Measurements from ENCODE around the gene RBM33.

The RBM33 gene

DNA sequence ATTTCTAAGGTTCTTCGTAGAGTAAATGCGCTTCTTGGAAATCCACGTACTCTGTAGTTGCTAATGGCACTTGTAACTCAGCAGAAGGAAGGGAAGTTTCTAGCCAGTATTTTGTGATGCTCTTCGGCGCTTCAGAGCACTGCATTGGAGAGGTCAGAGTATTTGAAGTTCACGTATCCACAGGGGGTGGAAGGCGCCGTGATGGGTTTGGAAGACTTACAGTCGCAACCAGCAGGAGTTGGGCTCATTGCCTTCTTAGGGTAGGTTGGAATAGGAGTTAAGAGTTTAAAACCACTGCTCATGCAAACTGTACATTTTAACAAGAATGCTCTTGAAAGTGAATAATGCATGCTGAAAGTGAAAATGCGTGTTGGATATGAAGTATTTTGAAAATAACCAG lies 118.7 kb downstream of the RBM33 start (continued):
- TF ChIP-seq, protein P1, sequence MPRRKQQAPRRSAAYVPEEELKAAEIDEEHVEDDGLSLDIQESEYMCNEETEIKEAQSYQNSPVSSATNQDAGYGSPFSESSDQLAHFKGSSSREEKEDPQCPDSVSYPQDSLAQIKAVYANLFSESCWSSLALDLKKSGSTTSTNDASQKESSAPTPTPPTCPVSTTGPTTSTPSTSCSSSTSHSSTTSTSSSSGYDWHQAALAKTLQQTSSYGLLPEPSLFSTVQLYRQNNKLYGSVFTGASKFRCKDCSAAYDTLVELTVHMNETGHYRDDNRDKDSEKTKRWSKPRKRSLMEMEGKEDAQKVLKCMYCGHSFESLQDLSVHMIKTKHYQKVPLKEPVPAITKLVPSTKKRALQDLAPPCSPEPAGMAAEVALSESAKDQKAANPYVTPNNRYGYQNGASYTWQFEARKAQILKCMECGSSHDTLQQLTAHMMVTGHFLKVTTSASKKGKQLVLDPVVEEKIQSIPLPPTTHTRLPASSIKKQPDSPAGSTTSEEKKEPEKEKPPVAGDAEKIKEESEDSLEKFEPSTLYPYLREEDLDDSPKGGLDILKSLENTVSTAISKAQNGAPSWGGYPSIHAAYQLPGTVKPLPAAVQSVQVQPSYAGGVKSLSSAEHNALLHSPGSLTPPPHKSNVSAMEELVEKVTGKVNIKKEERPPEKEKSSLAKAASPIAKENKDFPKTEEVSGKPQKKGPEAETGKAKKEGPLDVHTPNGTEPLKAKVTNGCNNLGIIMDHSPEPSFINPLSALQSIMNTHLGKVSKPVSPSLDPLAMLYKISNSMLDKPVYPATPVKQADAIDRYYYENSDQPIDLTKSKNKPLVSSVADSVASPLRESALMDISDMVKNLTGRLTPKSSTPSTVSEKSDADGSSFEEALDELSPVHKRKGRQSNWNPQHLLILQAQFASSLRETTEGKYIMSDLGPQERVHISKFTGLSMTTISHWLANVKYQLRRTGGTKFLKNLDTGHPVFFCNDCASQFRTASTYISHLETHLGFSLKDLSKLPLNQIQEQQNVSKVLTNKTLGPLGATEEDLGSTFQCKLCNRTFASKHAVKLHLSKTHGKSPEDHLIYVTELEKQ (tag by site-specific recombination; IDR thresholded peaks at IDR 0.05; ENCODE audit: borderline replicate concordance): no peak
- TF ChIP-seq, protein P2, sequence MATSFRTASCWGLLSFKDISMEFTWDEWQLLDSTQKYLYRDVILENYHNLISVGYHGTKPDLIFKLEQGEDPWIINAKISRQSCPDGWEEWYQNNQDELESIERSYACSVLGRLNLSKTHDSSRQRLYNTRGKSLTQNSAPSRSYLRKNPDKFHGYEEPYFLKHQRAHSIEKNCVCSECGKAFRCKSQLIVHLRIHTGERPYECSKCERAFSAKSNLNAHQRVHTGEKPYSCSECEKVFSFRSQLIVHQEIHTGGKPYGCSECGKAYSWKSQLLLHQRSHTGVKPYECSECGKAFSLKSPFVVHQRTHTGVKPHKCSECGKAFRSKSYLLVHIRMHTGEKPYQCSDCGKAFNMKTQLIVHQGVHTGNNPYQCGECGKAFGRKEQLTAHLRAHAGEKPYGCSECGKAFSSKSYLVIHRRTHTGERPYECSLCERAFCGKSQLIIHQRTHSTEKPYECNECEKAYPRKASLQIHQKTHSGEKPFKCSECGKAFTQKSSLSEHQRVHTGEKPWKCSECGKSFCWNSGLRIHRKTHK (tag by site-specific recombination; IDR thresholded peaks at IDR 0.05): no peak
- no peak for TF ChIP-seq ZNF548 (tag by site-specific recombination; IDR thresholded peaks at IDR 0.05)

DNA sequence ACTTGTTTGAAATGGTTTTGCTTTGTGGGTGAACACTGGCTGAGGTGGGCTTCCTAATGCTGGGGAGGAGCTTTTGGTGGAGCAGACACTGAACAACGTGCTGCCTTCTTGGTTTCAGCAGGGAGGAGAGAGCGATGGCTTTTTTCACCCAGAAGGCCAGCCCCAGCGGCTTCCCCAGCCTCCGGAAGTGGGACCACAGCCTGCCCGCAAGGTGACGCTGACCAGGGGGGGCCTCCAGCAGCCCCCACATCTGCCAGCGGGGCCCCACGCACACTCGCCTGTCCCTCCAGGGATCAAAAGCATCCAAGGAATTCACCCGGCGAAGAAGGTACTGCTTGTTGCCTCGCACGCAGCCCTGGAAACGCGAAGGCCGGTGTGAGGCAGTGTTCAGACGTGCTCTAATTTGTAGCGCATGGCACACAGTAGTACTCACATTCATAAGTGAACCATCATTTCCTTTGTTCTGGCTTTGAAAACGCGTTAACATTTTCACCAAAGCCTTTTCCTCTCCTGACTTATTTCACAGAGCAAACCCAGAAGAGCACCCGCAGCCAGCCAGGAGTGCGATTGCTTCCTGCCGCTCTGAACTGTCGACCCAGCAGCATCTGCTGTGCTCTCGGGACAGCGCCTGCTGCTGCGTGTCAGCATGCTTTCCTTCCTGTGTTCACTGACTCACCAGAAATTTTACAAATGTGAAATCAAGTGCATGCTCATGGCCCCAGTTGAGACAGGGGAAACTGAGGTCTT lies 119.4 kb downstream of the RBM33 start:
- ChIA-PET POLR2A (no interaction called here), CTCF (no interaction called here)
- no peaks in the 10 kb centered on the region for H3K9me3 ChIP-seq (ENCODE audit: control insufficient read depth, insufficient read depth, low read depth, low read length)
- no peak overlapping the region for H3K27ac ChIP-seq (ENCODE audit: extremely low read depth, low read depth, low read length)
- peaks cover 0 to 80% of the 10 kb centered on the region in 2 experiments; a peak in 1 of 3 replicates for H3K36me3 ChIP-seq (ENCODE audit: control insufficient read depth in 2 of 2, insufficient read depth in 1 of 2, low read length in 2 of 2)
- H3K4me1 ChIP-seq (ENCODE audit: control insufficient read depth, insufficient read depth, low read length): no peaks in the 10 kb centered on the region
- H3K4me3 ChIP-seq (ENCODE audit: low read depth, low read length): no peak overlapping the region
- TF ChIP-seq BCL11A (tag by site-specific recombination; IDR thresholded peaks at IDR 0.05; ENCODE audit: low read depth): no peak

DNA sequence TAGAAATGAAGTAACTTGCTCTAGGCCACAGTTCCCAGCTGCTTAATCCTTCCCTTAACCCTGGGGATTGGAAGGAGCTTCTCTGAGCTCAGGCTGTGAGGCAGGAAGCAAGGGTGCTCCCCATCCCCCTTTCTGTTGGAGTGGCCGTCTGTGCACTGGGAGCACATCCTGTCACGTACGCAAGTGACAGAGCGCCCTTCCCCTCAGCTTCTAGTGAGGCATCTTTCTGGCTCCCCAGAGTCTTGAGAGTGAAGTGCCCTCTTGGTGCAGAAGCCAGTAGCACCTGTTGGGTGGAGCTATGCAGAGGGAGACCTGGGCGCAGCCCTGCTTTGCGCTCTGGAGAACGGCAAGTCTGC lies 120.0 kb downstream of the RBM33 start:
- no peaks in the 10 kb centered on the region for H3K4me1 ChIP-seq (ENCODE audit: control insufficient read depth, insufficient read depth, low read length)
- CTCF ChIA-PET: no interaction called here
- H3K4me3 ChIP-seq (ENCODE audit: low read depth, low read length): no peak overlapping the region
- H3K27ac ChIP-seq (ENCODE audit: extremely low read depth, low read depth, low read length): no peak overlapping the region
- TF ChIP-seq SCRT2 (tag by site-specific recombination; IDR thresholded peaks at IDR 0.05) (peak; percentile 22; the same call in 1 of the 2 replicates), ZBTB7A (tag by site-specific recombination; IDR thresholded peaks at IDR 0.05; ENCODE audit: low read depth) (no peak)
- TF ChIP-seq, protein P3, sequence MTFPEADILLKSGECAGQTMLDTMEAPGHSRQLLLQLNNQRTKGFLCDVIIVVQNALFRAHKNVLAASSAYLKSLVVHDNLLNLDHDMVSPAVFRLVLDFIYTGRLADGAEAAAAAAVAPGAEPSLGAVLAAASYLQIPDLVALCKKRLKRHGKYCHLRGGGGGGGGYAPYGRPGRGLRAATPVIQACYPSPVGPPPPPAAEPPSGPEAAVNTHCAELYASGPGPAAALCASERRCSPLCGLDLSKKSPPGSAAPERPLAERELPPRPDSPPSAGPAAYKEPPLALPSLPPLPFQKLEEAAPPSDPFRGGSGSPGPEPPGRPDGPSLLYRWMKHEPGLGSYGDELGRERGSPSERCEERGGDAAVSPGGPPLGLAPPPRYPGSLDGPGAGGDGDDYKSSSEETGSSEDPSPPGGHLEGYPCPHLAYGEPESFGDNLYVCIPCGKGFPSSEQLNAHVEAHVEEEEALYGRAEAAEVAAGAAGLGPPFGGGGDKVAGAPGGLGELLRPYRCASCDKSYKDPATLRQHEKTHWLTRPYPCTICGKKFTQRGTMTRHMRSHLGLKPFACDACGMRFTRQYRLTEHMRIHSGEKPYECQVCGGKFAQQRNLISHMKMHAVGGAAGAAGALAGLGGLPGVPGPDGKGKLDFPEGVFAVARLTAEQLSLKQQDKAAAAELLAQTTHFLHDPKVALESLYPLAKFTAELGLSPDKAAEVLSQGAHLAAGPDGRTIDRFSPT (tag by site-specific recombination; IDR thresholded peaks at IDR 0.05): no peak
- peaks cover 0 to 84% of the 10 kb centered on the region in 2 experiments; a peak in 1 of 3 replicates for H3K36me3 ChIP-seq (ENCODE audit: control insufficient read depth in 2 of 2, insufficient read depth in 1 of 2, low read length in 2 of 2)
- H3K9me3 ChIP-seq (ENCODE audit: control insufficient read depth, insufficient read depth, low read depth, low read length): no peaks in the 10 kb centered on the region
- POLR2A ChIA-PET: no interaction called here

DNA sequence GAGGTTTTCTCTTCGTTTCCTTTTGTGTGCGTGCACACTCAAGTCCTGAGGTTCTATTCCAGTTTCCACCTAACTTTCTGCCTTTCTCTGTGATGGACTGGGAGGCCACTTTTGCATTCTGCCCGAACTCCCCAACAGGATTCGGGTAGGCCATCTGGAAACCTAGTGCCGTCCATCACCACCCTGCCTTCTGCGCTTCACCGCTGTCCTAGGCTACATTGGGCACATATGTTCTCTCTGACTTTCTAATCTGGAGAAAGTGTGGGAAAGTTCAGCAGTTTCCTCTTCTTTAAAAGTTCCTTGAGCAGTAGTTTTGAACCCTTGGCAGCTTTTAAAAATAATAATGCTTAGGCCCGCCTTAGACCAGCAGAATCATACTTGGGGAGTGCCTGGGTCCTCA lies 121.0 kb downstream of the RBM33 start:
- TF ChIP-seq PRDM1 (tag by site-specific recombination; IDR thresholded peaks at IDR 0.05): peak; percentile 92
- TF ChIP-seq, protein P4, sequence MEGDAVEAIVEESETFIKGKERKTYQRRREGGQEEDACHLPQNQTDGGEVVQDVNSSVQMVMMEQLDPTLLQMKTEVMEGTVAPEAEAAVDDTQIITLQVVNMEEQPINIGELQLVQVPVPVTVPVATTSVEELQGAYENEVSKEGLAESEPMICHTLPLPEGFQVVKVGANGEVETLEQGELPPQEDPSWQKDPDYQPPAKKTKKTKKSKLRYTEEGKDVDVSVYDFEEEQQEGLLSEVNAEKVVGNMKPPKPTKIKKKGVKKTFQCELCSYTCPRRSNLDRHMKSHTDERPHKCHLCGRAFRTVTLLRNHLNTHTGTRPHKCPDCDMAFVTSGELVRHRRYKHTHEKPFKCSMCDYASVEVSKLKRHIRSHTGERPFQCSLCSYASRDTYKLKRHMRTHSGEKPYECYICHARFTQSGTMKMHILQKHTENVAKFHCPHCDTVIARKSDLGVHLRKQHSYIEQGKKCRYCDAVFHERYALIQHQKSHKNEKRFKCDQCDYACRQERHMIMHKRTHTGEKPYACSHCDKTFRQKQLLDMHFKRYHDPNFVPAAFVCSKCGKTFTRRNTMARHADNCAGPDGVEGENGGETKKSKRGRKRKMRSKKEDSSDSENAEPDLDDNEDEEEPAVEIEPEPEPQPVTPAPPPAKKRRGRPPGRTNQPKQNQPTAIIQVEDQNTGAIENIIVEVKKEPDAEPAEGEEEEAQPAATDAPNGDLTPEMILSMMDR (tag by site-specific recombination; IDR thresholded peaks at IDR 0.05): no peak
- Histone ChIP-seq H3K4me1 (ENCODE audit: control insufficient read depth, insufficient read depth, low read length) (no peaks in the 10 kb centered on the region), H3K27ac (ENCODE audit: extremely low read depth, low read depth, low read length) (no peak overlapping the region), H3K9me3 (ENCODE audit: control insufficient read depth, insufficient read depth, low read depth, low read length) (no peaks in the 10 kb centered on the region), H3K36me3 (ENCODE audit: control insufficient read depth in 2 of 2, insufficient read depth in 1 of 2, low read length in 2 of 2) (peaks cover 0 to 84% of the 10 kb centered on the region in 2 experiments; a peak in 1 of 3 replicates), H3K4me3 (ENCODE audit: low read depth, low read length) (no peak overlapping the region)
- CTCF ChIA-PET: interaction anchor here (0.8 to 1.2 kb wide), 3 partner anchors 8 to 838 kb away, joined by 3 to 5 read pairs (median 3); no protein-coding TSS in a partner anchor
- POLR2A ChIA-PET: no interaction called here
